ENCODE data around the gene PIGC. TPM values are rescaled to one million over a fixed set of nuclear protein-coding genes. Genes with fewer than 3 reads are reported as not detected.

PIGC gene
- total RNA-seq, 1 donor from 2014 or later = 20.7 TPM

- H3K27me3 Mint-ChIP-seq (ENCODE audit: low read depth) = peaks cover 17% of the 10 kb centered on the region
- H3K36me3 Mint-ChIP-seq (ENCODE audit: low read depth) = no peaks in the 10 kb centered on the region
- no peak for DNase-seq (ENCODE audit: low spot score)
- H3K9me3 Mint-ChIP-seq = no peaks in the 10 kb centered on the region
- H3K4me1 Mint-ChIP-seq (ENCODE audit: low read depth) = peaks cover 3% of the 10 kb centered on the region
- no peak overlapping the region for H3K27ac Mint-ChIP-seq
- intact Hi-C loops (cut with micrococcal nuclease) = no loop called here
- no peak overlapping the region for H3K4me3 Mint-ChIP-seq (ENCODE audit: low read depth)
These were observed 33.3 kb upstream of the PIGC start for GRCh38 chr1:172477216-172477615.

- no peak for DNase-seq (ENCODE audit: low spot score)
- H3K4me1 Mint-ChIP-seq (ENCODE audit: low read depth) = peaks cover 3% of the 10 kb centered on the region
- H3K36me3 Mint-ChIP-seq (ENCODE audit: low read depth) = no peaks in the 10 kb centered on the region
- H3K4me3 Mint-ChIP-seq (ENCODE audit: low read depth) = no peak overlapping the region
- H3K27me3 Mint-ChIP-seq (ENCODE audit: low read depth) = peaks cover 9% of the 10 kb centered on the region
- H3K27ac Mint-ChIP-seq = no peak overlapping the region
- H3K9me3 Mint-ChIP-seq = no peaks in the 10 kb centered on the region
- intact Hi-C loops (cut with micrococcal nuclease) = no loop called here
These were observed 32.4 kb upstream of the PIGC start for GRCh38 chr1:172476218-172476811.

GRCh38 chr1:172473842-172474241, 30.0 kb upstream of the PIGC start:
- intact Hi-C loops (cut with micrococcal nuclease) = no loop called here
- Mint-ChIP-seq H3K4me1 (ENCODE audit: low read depth) (no peaks in the 10 kb centered on the region), H3K36me3 (ENCODE audit: low read depth) (no peaks in the 10 kb centered on the region), H3K4me3 (ENCODE audit: low read depth) (no peak overlapping the region), H3K9me3 (no peaks in the 10 kb centered on the region), H3K27me3 (ENCODE audit: low read depth) (peaks cover 5% of the 10 kb centered on the region), H3K27ac (no peak overlapping the region)
- no peak for DNase-seq (ENCODE audit: low spot score)

DNA sequence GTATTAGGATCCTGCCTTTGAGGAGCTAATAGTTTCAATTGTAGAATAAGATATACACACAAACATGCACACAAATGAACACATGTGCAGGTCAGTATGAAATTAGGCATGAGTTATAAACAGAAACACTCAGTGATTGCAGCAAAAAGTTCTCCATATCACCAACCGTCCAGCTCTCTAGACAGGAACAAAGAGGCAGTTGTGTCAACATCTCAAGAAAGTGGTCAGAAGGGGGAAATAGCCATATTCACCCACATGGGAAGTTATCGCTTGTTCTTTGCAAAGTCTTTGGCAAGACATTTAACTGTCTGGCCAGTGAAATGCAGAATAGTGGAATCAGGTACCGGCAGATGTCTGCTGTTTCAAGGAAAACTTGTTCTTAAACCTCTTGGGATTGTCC, 29.4 kb upstream of the PIGC start:
- H3K36me3 Mint-ChIP-seq (ENCODE audit: low read depth) = no peaks in the 10 kb centered on the region
- no peaks in the 10 kb centered on the region for H3K9me3 Mint-ChIP-seq
- no peak overlapping the region for H3K27ac Mint-ChIP-seq

DNA sequence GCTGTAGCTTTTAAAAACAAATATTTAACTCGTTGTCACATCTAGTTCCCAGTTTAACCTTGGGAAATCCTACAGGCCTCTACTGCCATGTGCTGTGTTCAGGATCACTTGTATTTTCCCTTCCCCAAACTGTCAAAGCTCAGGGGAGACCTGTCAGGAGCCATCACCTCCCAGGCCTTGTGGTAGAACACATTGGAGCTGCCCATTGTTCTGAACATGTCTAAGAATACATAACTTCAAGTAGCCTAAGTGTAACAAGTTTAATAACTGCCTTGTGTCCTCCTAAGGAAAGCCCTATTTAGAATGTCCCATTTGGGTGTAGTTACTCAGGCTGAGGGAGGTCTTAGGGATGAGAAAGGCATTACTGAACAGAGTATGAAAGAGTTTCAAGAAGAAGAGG, 28.6 kb upstream of the PIGC start:
- Mint-ChIP-seq H3K4me1 (ENCODE audit: low read depth) (no peaks in the 10 kb centered on the region), H3K27ac (no peak overlapping the region), H3K36me3 (ENCODE audit: low read depth) (no peaks in the 10 kb centered on the region), H3K27me3 (ENCODE audit: low read depth) (peaks cover 7% of the 10 kb centered on the region), H3K9me3 (no peaks in the 10 kb centered on the region), H3K4me3 (ENCODE audit: low read depth) (no peak overlapping the region)
- intact Hi-C loops (cut with micrococcal nuclease) = no loop called here
- no peak for DNase-seq (ENCODE audit: low spot score)

More for the DNA sequence above, 29.4 kb upstream of the PIGC start:
- intact Hi-C loops (cut with micrococcal nuclease) = no loop called here
- H3K27me3 Mint-ChIP-seq (ENCODE audit: low read depth) = peaks cover 6% of the 10 kb centered on the region
- no peak for DNase-seq (ENCODE audit: low spot score)
- H3K4me3 Mint-ChIP-seq (ENCODE audit: low read depth) = no peak overlapping the region
- H3K4me1 Mint-ChIP-seq (ENCODE audit: low read depth) = no peaks in the 10 kb centered on the region

DNA sequence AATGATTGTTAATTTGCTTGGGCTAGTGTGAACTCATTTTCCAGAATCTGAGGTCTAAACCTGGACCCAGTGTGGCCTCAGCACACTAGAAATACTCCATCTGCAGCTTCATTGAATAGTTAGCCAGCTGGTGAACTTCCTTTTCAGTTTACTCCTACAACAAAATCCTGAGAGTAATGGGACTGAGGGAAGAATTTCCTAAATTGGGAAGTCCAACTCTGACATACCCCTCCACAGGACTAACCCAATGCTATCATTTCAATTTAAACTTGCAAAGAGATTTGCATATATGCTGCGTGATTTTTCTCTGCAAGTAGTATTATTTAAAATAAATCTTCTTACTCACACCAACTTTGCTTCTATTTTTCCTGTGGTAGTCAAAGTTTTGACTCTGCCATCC, 27.8 kb upstream of the PIGC start:
- Mint-ChIP-seq H3K36me3 (ENCODE audit: low read depth) (no peaks in the 10 kb centered on the region), H3K4me1 (ENCODE audit: low read depth) (no peaks in the 10 kb centered on the region), H3K4me3 (ENCODE audit: low read depth) (no peak overlapping the region), H3K9me3 (no peaks in the 10 kb centered on the region), H3K27ac (no peak overlapping the region), H3K27me3 (ENCODE audit: low read depth) (peaks cover 7% of the 10 kb centered on the region)
- intact Hi-C loops (cut with micrococcal nuclease) = no loop called here
- DNase-seq (ENCODE audit: low spot score) = no peak

GRCh38 chr1:172470149-172470548, 26.3 kb upstream of the PIGC start:
- intact Hi-C loops (cut with micrococcal nuclease) = no loop called here
- Mint-ChIP-seq H3K36me3 (ENCODE audit: low read depth) (no peaks in the 10 kb centered on the region), H3K4me1 (ENCODE audit: low read depth) (no peaks in the 10 kb centered on the region), H3K4me3 (ENCODE audit: low read depth) (no peak overlapping the region), H3K27me3 (ENCODE audit: low read depth) (peaks cover 9% of the 10 kb centered on the region), H3K9me3 (no peaks in the 10 kb centered on the region), H3K27ac (no peak overlapping the region)
- no peak for DNase-seq (ENCODE audit: low spot score)

DNA sequence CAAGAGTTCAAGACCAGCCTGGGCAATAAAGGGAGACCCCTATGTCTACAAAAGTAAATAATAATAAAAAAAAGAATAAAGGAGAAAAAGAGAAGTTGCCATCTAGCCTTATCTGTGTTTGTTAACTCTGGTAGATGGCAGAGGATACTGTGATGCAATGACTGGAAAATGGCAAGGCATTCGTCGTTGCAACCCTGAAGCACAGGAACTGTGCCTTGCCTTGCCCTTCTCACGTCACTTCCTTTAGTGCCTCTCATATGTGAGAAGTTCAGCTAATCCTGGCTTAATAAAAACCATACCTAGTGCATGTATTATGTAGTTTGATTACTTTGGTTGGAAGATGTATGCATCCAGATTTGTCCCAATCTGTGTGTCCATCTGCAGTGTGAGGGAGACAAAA, 25.8 kb upstream of the PIGC start:
- H3K4me1 Mint-ChIP-seq (ENCODE audit: low read depth) = no peaks in the 10 kb centered on the region
- H3K36me3 Mint-ChIP-seq (ENCODE audit: low read depth) = no peaks in the 10 kb centered on the region
- no peak for DNase-seq (ENCODE audit: low spot score)
- no peak overlapping the region for H3K27ac Mint-ChIP-seq
- no peak overlapping the region for H3K4me3 Mint-ChIP-seq (ENCODE audit: low read depth)
- H3K9me3 Mint-ChIP-seq = no peaks in the 10 kb centered on the region
- intact Hi-C loops (cut with micrococcal nuclease) = no loop called here
- peaks cover 9% of the 10 kb centered on the region for H3K27me3 Mint-ChIP-seq (ENCODE audit: low read depth)

DNA sequence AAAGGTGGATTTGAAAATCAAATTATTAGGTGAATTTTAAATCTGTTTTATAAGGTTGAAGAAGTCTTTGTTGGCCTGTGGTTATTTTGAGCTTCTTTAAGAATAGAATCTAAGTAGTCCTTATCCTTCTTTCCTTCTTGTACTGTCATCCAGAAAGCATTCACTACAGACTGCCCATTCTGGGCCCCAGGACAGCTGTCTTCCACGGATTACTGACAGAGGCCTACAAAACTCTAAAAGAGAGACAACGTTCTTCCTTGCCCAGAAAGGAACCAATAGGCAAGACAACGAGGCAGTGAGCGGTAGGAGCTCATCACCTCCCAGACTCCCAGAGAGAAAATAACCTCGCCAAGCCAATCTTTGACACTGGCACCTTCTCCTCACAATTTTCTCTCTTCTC, 24.4 kb upstream of the PIGC start:
- H3K36me3 Mint-ChIP-seq (ENCODE audit: low read depth) = no peaks in the 10 kb centered on the region
- no peak overlapping the region for H3K27ac Mint-ChIP-seq
- no peak for DNase-seq (ENCODE audit: low spot score)
- no peaks in the 10 kb centered on the region for H3K4me1 Mint-ChIP-seq (ENCODE audit: low read depth)
- intact Hi-C loops (cut with micrococcal nuclease) = no loop called here
- no peaks in the 10 kb centered on the region for H3K9me3 Mint-ChIP-seq
- no peak overlapping the region for H3K4me3 Mint-ChIP-seq (ENCODE audit: low read depth)
- H3K27me3 Mint-ChIP-seq (ENCODE audit: low read depth) = peaks cover 8% of the 10 kb centered on the region

DNA sequence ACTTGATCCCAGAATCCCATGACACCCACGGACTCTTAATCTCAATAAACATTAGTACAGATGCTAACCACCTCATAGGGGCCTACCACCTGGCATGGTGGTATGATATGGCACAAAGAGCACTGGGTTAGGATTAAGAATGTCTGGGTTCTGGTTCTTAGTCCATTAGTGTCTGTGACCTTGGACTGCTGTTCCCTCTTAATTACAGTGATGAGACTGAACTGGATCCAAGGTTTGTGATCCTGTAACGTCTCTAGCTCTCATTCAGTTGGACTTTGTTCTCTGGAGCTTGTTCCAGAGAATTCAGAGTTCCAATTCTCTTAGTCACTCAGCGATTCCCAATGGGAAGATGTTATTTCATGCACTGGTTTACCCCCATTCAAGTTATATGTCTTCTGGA, 23.6 kb upstream of the PIGC start:
- H3K27ac Mint-ChIP-seq = no peak overlapping the region
- H3K4me3 Mint-ChIP-seq (ENCODE audit: low read depth) = no peak overlapping the region
- H3K36me3 Mint-ChIP-seq (ENCODE audit: low read depth) = no peaks in the 10 kb centered on the region
- intact Hi-C loops (cut with micrococcal nuclease) = no loop called here
- H3K4me1 Mint-ChIP-seq (ENCODE audit: low read depth) = no peaks in the 10 kb centered on the region
- H3K9me3 Mint-ChIP-seq = no peaks in the 10 kb centered on the region
- peaks cover 4% of the 10 kb centered on the region for H3K27me3 Mint-ChIP-seq (ENCODE audit: low read depth)
- DNase-seq (ENCODE audit: low spot score) = no peak

GRCh38 chr1:172466795-172467407, 23.0 kb upstream of the PIGC start:
- intact Hi-C loops (cut with micrococcal nuclease) = no loop called here
- Mint-ChIP-seq H3K36me3 (ENCODE audit: low read depth) (no peaks in the 10 kb centered on the region), H3K4me3 (ENCODE audit: low read depth) (no peak overlapping the region), H3K27ac (no peak overlapping the region), H3K27me3 (ENCODE audit: low read depth) (peaks cover 6% of the 10 kb centered on the region), H3K9me3 (no peaks in the 10 kb centered on the region), H3K4me1 (ENCODE audit: low read depth) (no peaks in the 10 kb centered on the region)
- no peak for DNase-seq (ENCODE audit: low spot score)

- no peaks in the 10 kb centered on the region for H3K4me1 Mint-ChIP-seq (ENCODE audit: low read depth)
- intact Hi-C loops (cut with micrococcal nuclease) = no loop called here
- peaks cover 10% of the 10 kb centered on the region for H3K27me3 Mint-ChIP-seq (ENCODE audit: low read depth)
- H3K4me3 Mint-ChIP-seq (ENCODE audit: low read depth) = no peak overlapping the region
- H3K9me3 Mint-ChIP-seq = no peaks in the 10 kb centered on the region
- no peak for DNase-seq (ENCODE audit: low spot score)
- H3K36me3 Mint-ChIP-seq (ENCODE audit: low read depth) = no peaks in the 10 kb centered on the region
- no peak overlapping the region for H3K27ac Mint-ChIP-seq
These were observed 21.7 kb upstream of the PIGC start for GRCh38 chr1:172465617-172466016.

DNA sequence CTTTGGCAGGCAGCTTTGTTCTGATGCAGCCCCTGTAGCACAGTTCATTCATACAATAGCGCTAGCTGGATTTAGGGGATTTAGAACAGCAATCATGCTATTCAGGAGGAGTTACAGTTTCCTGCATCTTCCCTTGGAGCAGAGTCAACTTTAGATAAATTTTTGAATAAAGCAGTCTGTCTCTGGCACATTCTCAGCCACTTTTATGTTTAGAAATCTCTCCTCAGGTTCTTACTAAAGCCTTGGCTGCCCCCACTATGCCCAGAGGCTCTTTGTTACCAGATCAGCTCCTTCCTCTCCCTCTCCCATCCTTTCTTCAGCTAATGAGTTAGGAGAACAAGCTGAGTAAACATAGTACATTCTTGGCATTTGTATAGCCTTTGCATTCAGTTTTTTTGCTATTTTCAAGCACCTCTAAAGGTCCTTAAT, 17.0 kb upstream of the PIGC start:
- Mint-ChIP-seq H3K4me3 (ENCODE audit: low read depth) (no peak overlapping the region), H3K4me1 (ENCODE audit: low read depth) (no peaks in the 10 kb centered on the region), H3K9me3 (no peaks in the 10 kb centered on the region), H3K36me3 (ENCODE audit: low read depth) (no peaks in the 10 kb centered on the region), H3K27me3 (ENCODE audit: low read depth) (peaks cover 30% of the 10 kb centered on the region), H3K27ac (no peak overlapping the region)
- intact Hi-C loops (cut with micrococcal nuclease) = no loop called here
- DNase-seq (ENCODE audit: low spot score) = no peak

DNA sequence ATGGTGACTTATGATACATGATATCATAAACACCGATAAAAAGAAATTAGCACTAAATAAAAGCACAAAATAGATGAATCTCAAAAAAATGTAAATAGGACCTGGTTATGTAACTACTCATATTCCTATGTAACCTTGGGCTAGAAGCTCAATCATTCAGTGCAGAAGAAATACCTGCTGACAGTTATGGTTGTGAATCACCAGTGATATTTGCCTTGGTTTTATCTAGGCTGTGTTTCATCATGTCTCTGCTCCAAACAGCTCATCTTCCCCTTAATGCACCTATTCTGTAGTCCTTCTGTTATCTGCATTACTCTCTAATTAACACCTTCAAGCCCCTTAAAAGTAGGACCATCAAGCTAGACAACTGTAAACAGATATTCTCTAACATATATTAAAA, 16.3 kb upstream of the PIGC start:
- Mint-ChIP-seq H3K27me3 (ENCODE audit: low read depth) (peaks cover 28% of the 10 kb centered on the region), H3K27ac (no peak overlapping the region), H3K4me3 (ENCODE audit: low read depth) (no peak overlapping the region), H3K4me1 (ENCODE audit: low read depth) (no peaks in the 10 kb centered on the region), H3K36me3 (ENCODE audit: low read depth) (no peaks in the 10 kb centered on the region), H3K9me3 (no peaks in the 10 kb centered on the region)
- intact Hi-C loops (cut with micrococcal nuclease) = no loop called here
- DNase-seq (ENCODE audit: low spot score) = no peak
